GM12873 (cell line): Measurements from ENCODE around the gene DPT.

Experiments
- TF ChIP-seq, protein P1 (sequence below): IDR thresholded peaks from 2 replicates; pipeline ENCODE4 v1.5.1; 2012; ENCODE audit warnings: low read depth, mild to moderate bottlenecking, moderate library complexity, low read length, control low read depth; ENCODE audit not compliant: insufficient read depth; ENCODE audit errors: missing control alignments

Gene DPT

DNA sequence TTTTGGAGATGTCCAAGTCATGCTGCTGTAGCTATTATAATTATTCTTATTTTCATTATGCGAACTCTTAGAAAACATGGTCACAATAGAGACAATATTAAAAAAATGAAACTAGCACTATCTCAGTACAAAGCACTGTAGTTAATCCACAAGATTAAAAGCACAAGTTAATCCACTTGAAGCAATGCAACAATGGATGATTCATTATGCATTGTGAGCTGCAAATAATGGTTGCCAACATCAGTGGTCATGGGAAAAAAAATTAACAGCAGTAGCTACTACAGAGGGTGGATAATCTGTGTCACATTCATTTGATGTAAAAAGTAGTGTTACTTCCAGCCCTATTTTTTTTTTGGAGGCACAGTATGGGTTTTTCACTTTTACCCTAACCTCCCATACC, 56.7 kb downstream of the DPT start:
- TF ChIP-seq, protein P1, sequence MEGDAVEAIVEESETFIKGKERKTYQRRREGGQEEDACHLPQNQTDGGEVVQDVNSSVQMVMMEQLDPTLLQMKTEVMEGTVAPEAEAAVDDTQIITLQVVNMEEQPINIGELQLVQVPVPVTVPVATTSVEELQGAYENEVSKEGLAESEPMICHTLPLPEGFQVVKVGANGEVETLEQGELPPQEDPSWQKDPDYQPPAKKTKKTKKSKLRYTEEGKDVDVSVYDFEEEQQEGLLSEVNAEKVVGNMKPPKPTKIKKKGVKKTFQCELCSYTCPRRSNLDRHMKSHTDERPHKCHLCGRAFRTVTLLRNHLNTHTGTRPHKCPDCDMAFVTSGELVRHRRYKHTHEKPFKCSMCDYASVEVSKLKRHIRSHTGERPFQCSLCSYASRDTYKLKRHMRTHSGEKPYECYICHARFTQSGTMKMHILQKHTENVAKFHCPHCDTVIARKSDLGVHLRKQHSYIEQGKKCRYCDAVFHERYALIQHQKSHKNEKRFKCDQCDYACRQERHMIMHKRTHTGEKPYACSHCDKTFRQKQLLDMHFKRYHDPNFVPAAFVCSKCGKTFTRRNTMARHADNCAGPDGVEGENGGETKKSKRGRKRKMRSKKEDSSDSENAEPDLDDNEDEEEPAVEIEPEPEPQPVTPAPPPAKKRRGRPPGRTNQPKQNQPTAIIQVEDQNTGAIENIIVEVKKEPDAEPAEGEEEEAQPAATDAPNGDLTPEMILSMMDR, result no peak

DNA sequence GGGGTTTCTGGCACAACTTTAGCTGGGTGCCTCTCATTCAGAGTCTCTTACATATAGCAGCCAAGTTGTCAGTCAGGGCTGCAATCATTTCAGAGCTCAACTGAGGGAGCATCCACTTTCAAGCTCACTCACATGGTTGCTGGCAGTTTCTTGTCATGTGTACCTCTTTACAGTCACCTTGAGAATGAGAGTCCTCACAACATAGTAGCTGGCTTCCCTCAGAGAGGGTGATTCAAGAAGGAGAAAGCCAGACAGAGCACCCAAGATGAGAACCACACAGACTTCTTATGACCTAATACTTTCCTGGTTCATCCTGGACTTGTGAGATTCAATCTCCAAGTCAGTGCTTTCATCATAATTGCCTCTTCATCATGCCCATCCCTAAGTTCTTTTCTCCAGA, 57.2 kb downstream of the DPT start:
- TF ChIP-seq, protein P1, result no peak

DNA sequence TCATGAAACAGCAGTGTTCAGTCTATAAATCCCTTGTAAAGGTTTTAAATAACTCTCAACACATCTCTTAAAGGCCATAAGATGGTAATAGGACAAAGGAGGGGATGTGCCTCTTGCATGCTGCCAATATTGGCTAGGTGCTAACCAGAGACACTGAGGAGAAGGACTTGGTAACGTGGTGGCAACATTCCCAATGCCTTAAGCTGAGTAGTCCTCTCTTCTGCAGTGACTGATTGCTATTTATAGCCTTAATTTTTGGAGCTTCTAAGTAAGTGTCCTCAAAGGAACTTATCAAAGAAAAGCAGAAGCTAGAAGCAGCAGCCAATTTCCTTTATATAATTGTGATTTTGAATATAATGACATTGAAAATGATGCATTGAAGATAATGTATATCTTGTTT, 63.0 kb downstream of the DPT start:
- TF ChIP-seq, protein P1, result no peak

DNA sequence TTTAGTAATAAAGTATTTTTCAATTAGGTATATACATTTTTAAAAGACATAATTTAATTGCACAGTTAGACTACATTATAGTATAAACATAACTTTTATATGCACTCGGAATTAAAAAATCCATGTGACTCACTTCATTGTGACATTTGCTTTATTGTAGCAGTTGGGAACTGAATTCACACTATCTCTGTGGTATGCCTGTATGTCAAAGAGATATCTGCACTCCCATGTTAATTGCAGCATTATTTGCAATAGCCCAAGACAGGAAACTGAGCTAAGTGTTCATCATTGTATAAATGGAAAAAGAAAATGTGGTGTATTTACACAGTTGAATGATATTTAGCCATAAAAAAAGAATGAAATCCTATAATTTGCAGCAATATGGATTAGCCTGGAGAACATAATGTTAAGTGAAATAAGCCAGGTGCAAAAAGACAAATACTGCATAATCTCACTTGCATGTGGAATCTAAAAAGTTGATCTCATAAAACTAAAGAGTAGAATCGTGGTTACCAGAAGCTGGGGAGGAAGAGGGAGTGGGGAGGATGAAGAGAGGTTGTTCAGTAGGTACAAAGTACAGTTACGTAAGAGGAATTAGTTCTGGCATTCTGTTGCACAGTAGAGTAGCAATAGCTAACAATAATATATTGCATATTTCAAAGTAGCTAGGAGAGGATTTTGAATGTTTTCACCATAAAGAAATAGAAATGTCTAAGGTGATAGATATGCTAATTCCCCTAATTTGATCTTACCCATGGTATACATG, 64.8 kb downstream of the DPT start:
- TF ChIP-seq, protein P1, result no peak

DNA sequence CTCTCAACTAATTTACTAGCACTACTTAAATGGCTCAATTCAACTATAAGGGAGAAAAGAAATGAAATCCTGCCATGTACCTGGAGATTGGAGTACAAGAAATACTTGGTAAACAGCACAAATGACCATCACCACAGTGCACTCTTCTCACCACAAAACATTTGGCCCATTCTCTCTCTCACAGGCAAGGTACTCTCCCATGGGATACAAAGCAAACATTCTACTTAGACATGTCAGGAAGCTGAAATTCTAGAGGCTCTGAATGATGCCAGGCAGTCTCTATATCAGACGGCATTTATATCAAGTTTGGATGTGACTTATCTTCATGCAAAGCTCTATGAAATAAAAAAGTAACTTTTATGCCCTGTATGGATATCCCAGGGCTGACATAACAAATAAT, 72.5 kb downstream of the DPT start:
- TF ChIP-seq, protein P1, result no peak

DNA sequence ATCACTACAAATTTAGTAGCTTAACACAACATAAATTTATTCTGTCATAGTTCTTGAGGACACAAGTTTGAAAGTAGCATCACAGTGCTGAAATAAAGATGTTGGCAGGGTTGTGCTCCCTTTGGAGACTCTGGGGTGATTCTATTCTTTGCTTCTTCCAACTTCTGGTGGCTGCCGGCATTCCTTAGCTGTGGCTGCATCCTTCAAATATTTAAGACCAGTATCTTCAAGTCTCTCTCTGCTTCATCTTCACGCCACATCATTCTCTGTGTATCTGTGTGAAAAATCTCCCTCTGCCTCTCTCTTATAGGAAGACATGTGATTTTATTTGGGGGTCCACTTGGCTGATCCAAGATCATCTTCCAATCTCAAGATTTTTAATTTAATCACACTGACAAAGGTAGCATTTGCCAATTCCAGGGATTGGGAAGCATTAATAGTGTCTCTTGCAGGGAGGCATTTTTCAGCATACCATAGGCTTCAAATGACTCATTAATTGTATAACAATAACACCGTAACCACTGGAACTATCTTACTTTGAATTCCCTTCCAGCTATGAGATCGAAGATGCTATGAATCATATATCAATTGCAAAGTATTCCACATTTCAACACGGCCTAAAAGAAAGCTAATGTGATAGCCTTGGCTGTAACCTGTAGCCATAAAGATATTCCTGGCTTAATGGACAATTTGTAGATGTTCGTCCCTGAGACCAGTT, 74.6 kb downstream of the DPT start:
- TF ChIP-seq, protein P1, result no peak

DNA sequence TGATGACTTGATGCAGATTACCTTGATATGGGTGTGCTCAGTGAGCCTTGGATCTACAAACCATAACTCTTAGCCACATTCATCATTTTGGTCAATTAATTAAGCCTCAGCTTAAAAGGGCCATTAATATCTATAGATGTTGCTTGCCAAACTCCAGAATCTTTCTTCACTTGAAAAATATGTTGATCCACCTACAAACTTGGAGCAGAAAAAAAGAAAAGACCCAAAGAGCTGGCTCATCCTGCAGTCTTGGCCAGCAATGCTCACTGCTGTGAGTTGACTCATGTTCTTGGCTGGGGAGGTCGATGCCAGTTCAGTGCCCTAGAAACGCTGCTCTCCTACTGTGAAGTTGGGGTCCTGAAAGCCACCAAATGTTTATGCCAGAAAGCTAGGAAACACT, 75.4 kb downstream of the DPT start:
- TF ChIP-seq, protein P1, result no peak
